MM.1S (cell line): ENCODE results near the gene KCND3.

Experiments
- CTCF ChIP-seq: fragments of 300-600 bp; sonication (generic); IDR thresholded peaks from 2 replicates; pipeline ENCODE4 v1.5.1; 2016; ENCODE audit warnings: antibody characterized with exemption, low read length, mixed read lengths
- EZH2 ChIP-seq: fragments of 300-600 bp; sonication (generic); optimal IDR thresholded peaks from 2 replicates; pipeline ENCODE3; 2017; ENCODE audit warnings: low read depth, mild to moderate bottlenecking, antibody characterized with exemption, low read length, mixed read lengths

DNA sequence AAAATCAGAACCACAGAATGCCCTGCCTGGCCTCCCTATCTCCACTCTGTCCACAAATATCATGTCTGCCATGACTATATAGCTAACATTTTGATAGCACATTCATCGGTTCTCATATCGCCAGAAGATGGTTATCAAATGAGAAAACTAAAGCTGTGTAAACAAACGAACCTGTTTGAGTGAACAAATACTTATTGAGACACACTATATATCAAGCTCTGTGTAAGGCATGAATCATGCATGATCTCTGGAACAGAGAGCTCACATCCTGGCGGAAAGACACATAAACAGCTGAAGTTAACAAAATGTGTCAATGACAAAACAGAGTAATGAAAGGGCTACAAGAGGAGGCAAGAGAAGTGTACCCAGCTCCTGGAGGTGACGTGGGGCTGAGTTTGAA, 13.1 kb downstream of the KCND3 start:
- no peak for TF ChIP-seq CTCF
- no peak for TF ChIP-seq EZH2
